Endodermal cell (in vitro differentiated cells): ENCODE data around the gene USP43. TPM values are rescaled to one million over a fixed set of nuclear protein-coding genes. Genes with fewer than 3 reads are reported as not detected.

Source experiments
- DNase-seq: peaks from one replicate; pipeline ENCODE4 v3.0.0-alpha.2; 2017
- H3K27ac ChIP-seq: 2 replicates; pipeline ENCODE4 v1.5.1; 2013; ENCODE audit warnings: mild to moderate bottlenecking, low read depth, low read length, moderate library complexity
- H3K27me3 ChIP-seq: 2 replicates; pipeline ENCODE4 v1.6.1; 2013; ENCODE audit warnings: mild to moderate bottlenecking, low read length, moderate library complexity; ENCODE audit not compliant: insufficient read depth, control insufficient read depth, poor library complexity, severe bottlenecking
- H3K36me3 ChIP-seq: 2 replicates; pipeline ENCODE4 v1.7.0; 2013; ENCODE audit warnings: mild to moderate bottlenecking, low read length, moderate library complexity; ENCODE audit not compliant: control insufficient read depth, insufficient read depth
- H3K4me1 ChIP-seq: one replicate; pipeline ENCODE4 v1.7.0; 2013; ENCODE audit warnings: low read length; ENCODE audit not compliant: control insufficient read depth, insufficient read depth
- H3K4me3 ChIP-seq: 2 replicates; pipeline ENCODE4 v1.5.1; 2013; ENCODE audit warnings: mild to moderate bottlenecking, low read length, moderate library complexity
- H3K9ac ChIP-seq: 2 replicates; pipeline ENCODE4 v1.6.1; 2013; ENCODE audit warnings: mild to moderate bottlenecking, low read length, moderate library complexity; ENCODE audit not compliant: poor library complexity, severe bottlenecking; ENCODE audit errors: extremely low read depth
- H3K9me3 ChIP-seq: 2 replicates; pipeline ENCODE4 v1.6.1; 2013; ENCODE audit warnings: mild to moderate bottlenecking, low read length, moderate library complexity; ENCODE audit not compliant: control insufficient read depth
- H3K27ac Mint-ChIP-seq: 2 replicates; pipeline ENCODE4 v1.8.0; 2020; ENCODE audit warnings: mixed read lengths
- H3K27me3 Mint-ChIP-seq: 2 replicates; pipeline ENCODE4 v1.8.0; 2021; ENCODE audit warnings: mild to moderate bottlenecking, mixed read lengths; ENCODE audit not compliant: insufficient read depth
- H3K36me3 Mint-ChIP-seq: 2 replicates; pipeline ENCODE4 v1.8.0; 2020; ENCODE audit warnings: low read depth, mixed read lengths
- H3K4me1 Mint-ChIP-seq: 2 replicates; pipeline ENCODE4 v1.8.0; 2020; ENCODE audit warnings: mixed read lengths
- H3K4me3 Mint-ChIP-seq: 2 replicates; pipeline ENCODE4 v1.8.0; 2020; ENCODE audit warnings: mild to moderate bottlenecking, moderate library complexity, mixed read lengths
- H3K9me3 Mint-ChIP-seq: 2 replicates; pipeline ENCODE4 v1.8.0; 2020; ENCODE audit warnings: mild to moderate bottlenecking, mixed read lengths
- CTCF ChIP-seq: fragments of 200-600 bp; sonication (generic); conservative IDR thresholded peaks from 2 replicates; pipeline ENCODE4 v1.5.0; 2021; ENCODE audit warnings: antibody characterized with exemption, mild to moderate bottlenecking
- WGBS, 2 experiments: methylation state at CpG; one replicate each; pipeline versions ENCODE4 v1.1.5 to v1.1.7; 2013; ENCODE audit warnings: missing lambda C conversion rate in 2 of 2, mixed read lengths in 1 of 2; ENCODE audit not compliant: insufficient coverage in 1 of 2, insufficient read length in 1 of 2; 5-methylcytosine and 5-hydroxymethylcytosine counted together
- total RNA-seq, 2 donors: library from RNA; stranded (reverse); fragmentation: NEBNext Ultra II Directional in 1 of 2; extraction: Animal tissue kit (Norgen Biotek cat#: 25700) in 1 of 2; gene quantifications; 2 replicates in 1 of 2; 3 replicates in 1 of 2; pipeline ENCODE4 v1.2.1, GENCODE V29; 2021

USP43 gene
- total RNA-seq, 2 donors from 2014 or later = 8.6 to 12.6 TPM

GRCh38 chr17:9760266-9760665 is 114.9 kb downstream of the USP43 start:
- Histone ChIP-seq H3K27ac (no peak overlapping the region), H3K9me3 (no peaks in the 10 kb centered on the region), H3K4me3 (no peak overlapping the region), H3K27me3 (peaks cover 12% of the 10 kb centered on the region), H3K4me1 (no peaks in the 10 kb centered on the region), H3K9ac (no peak overlapping the region), H3K36me3 (no peaks in the 10 kb centered on the region)
- no peaks in the 10 kb centered on the region for H3K36me3 Mint-ChIP-seq
- no peak overlapping the region for H3K4me3 Mint-ChIP-seq
- TF ChIP-seq CTCF = no peak
- WGBS, 2 experiments = no CpG with 5 or more reads among the region's 1 CpG
- H3K27me3 Mint-ChIP-seq = peaks cover 15% of the 10 kb centered on the region
- H3K4me1 Mint-ChIP-seq = no peaks in the 10 kb centered on the region
- no peak for DNase-seq
- H3K27ac Mint-ChIP-seq = no peak overlapping the region
- peaks cover 1% of the 10 kb centered on the region for H3K9me3 Mint-ChIP-seq

- H3K36me3 ChIP-seq = no peaks in the 10 kb centered on the region
- no peak overlapping the region for H3K27ac ChIP-seq
- no peak overlapping the region for H3K4me3 ChIP-seq
- no peaks in the 10 kb centered on the region for H3K9me3 Mint-ChIP-seq
- TF ChIP-seq CTCF = no peak
- no peaks in the 10 kb centered on the region for H3K4me1 Mint-ChIP-seq
- no peaks in the 10 kb centered on the region for H3K36me3 Mint-ChIP-seq
- H3K9me3 ChIP-seq = no peaks in the 10 kb centered on the region
- H3K4me1 ChIP-seq = no peaks in the 10 kb centered on the region
- no peak overlapping the region for H3K9ac ChIP-seq
- no peak overlapping the region for H3K27ac Mint-ChIP-seq
- H3K4me3 Mint-ChIP-seq = no peak overlapping the region
- H3K27me3 ChIP-seq = peaks cover 17% of the 10 kb centered on the region
- WGBS, 2 experiments = 70 to 73% methylated on average over 3 to 4 of the region's 4 CpGs
- H3K27me3 Mint-ChIP-seq = peaks cover 15% of the 10 kb centered on the region
- no peak for DNase-seq
Observed at GRCh38 chr17:9763643-9764042, 118.3 kb downstream of the USP43 start.

GRCh38 chr17:9765322-9765721 is 120.0 kb downstream of the USP43 start:
- no peak for DNase-seq
- Mint-ChIP-seq H3K36me3 (no peaks in the 10 kb centered on the region), H3K4me3 (no peak overlapping the region), H3K27me3 (peaks cover 15% of the 10 kb centered on the region), H3K27ac (no peak overlapping the region), H3K4me1 (no peaks in the 10 kb centered on the region), H3K9me3 (no peaks in the 10 kb centered on the region)
- H3K9me3 ChIP-seq = no peaks in the 10 kb centered on the region
- H3K27me3 ChIP-seq = peaks cover 17% of the 10 kb centered on the region
- no peak overlapping the region for H3K4me3 ChIP-seq
- H3K36me3 ChIP-seq = no peaks in the 10 kb centered on the region
- no peaks in the 10 kb centered on the region for H3K4me1 ChIP-seq
- no peak overlapping the region for H3K9ac ChIP-seq
- WGBS, 2 experiments = 96% methylated on average over 1 of the region's 1 CpG; no CpG with 5 or more reads in 1 of the 2 experiments
- no peak for TF ChIP-seq CTCF
- no peak overlapping the region for H3K27ac ChIP-seq
